Measurements from ENCODE around the gene POLR2J.
"Not testable (repeated sequence)": the region's sequence is repeated elsewhere in the genome, so short reads cannot be mapped to it uniquely, and the experiment has no call there.

The POLR2J gene

DNA sequence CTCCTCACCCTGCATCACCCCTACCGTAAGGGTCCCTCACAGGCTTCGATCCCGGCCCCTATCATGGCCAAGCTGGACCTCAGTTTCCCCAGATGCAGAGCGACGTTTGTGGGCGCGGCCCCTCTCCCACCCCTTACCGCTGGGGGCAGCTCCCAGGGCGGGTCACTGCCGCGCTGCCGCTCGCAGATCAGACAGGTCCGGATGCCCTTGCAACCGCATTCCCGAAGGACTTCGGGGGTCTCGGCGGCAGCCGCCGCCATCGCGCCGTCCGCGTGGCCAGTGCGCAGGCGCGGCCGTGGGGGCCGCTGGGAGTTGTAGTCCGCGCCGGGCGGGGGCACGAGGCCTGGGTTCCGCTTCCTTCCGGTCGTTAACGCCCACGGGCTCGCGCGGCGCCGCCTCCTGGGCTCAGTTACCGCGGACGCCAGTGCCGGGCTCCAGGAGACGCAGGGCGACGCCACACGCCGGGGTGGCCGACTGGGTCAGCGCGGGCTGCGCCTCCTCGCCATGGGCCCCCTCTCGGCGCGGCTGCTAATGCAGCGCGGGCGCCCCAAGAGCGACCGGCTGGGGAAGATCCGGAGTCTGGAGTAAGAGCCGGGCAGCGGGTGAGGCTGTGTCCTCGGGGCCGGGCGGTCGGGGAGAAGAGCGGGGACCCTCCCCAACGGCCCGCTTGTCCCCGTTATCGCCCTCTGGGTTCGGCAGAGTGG lies 14.0 kb downstream of the POLR2J start, which contains the start of the genes ALKBH4 and LRWD1:
Gene ALKBH4, minus strand, starts transcription at position 287 of the 704 bp plus-strand sequence. Its CDS starts 27 bp downstream, at position 260.
Gene LRWD1, plus strand, starts transcription at position 408 of the 704 bp plus-strand sequence. Its CDS starts 97 bp downstream, at position 505.
- DNase-seq, result peak; percentile 92 to 98

DNA sequence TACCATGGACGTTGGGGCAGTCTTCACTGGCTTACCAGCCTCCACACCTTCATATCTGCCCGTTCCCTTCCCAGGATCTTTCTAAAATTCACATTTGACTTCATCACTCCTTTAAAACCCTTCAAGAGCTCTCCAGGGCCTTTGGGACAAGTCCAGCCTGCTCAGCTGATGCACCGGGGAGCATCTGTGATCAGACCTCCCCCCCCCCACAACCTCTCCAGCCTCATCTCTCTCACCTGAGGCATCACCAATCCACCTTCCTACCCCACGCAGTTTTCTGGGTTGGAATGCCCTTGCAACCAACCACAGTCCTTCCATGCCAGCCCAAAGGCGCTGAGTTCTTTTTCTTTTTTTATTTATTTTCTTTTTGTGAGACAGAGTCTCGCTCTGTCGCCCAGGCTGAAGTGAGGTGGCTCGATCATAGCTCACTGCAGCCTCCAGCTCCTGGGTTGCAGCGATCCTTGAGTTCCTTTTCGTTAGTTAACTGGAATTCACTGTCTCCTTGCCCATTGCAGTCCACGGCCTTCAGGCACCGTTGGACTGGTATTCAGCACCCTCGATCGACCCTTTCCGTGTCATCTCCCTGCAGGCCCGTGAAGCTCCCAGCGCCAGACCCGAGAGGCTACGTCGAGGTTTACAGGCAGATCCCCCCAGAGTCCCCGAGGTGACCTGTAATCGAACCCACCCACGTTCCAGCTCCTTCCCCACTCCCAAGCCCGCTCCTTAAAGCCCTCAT lies 14.7 kb downstream of the POLR2J start:
- DNase-seq, result no peak

DNA sequence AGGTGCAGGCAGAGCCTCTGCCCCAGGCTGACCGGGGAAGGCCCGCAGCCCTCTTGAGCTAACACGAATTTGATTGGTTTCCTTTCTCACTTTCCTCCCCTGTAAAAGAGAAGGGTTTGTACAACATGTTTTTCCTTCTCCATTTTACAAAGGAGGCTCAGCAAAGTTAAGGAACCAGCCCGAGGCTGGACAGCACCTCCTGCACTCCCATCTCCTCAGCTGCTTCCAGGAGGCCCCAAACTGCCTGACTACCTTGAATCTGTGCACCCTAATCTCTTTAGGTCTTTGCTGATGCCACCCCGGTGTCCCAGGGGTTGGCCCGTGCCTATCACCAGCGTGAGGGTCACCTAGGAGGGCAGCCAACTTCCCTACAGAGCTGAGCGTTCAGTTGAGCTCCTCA lies 18.3 kb downstream of the POLR2J start:
- DNase-seq, result no peak

DNA sequence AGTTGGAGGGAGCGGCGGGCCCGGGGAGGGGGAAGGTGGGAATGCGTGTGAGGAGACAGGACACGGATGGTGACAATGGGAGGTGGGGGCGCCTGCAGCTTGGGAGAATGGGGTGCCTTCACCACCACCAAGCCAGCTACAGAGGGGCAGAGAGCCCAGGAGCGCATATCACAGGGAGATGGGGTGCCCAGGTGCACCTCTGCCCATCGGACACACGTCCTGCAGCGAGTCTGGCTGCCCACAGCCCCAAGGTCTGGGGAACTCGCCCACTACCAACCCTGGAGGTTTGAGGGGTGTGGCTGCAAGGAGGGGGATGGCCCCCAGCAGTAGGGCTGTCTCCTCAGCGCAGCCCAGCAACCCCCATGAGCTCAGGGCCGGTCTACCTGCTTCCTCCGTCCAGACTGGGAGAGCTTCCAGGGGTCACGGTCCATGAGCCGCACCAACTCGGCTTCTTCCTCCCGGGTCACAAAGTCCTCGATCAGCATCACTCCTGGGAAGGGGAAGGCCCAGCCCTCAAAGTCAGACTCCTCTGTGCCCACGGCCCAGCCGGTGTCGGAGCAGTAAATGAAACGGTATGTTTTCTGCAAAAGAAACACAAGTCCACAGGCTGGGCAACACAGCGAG lies 19.4 kb downstream of the POLR2J start:
- no peak for DNase-seq

DNA sequence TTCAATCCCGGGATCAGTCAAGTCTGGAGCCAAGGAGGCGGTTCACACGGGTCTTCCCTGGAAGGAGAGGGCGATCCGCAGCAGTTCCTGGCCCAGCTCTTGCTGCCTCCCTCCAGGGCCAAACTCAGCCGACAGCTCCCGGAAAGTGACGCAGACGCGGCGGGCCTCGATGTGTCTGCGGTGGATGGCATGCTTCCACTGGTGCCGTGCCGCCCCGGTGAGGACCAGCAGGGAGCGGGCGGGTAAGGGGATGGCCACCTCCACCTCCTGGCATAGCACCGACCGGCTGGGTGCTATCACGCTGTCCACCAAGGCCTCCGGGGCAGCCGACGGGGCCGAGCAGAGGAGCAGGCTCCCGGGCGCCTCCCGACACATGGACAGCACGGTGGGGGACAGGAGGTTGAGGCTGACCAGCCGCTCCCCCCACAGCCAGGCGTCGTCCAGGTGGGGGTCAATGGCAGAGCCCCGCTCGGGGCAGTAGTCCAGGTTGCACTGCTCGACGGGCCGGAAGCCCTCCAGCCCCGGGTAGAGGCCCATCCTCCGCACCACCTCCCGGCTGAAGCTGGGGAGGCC lies 21.3 kb downstream of the POLR2J start:
- no peak for DNase-seq

DNA sequence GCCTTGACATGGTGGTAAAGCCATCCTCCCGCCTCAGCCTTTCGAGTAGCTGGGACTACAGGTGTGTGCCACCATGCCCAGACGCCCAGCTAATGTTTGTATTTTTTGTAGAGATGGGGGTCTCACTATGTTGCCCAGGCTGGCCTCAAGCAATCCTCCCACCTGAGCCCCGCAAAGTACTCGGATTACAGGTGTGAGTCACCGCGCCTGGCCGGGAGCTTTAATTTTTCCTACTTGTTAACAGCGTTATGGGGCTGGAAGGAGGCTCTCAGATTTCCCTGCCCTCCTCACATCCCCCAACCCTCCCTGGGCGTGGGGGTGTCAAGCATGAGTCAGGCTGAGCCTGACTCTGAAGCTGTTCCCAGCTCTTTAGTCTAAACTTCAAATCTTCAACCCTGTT lies 22.4 kb downstream of the POLR2J start:
- no peak for DNase-seq

DNA sequence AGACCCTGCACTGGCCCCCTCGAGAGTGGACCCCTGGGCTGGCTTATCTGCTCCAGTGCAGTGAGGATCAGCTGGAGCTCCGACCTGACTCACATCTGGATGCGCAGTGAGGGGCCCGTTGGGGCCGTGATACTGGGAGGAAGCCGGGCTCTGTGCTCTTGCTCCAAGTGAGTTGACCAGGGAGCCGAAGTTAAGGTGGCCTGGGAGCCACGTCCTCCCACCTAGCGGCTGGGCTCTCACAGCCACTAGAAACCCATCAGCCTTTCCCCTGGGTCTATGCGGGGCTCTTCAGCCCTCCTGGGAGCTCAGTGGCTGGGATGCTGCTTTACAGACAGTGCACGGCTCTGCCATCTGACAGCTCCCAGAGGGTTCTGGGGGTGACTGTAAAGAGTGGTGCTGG lies 23.1 kb downstream of the POLR2J start:
- DNase-seq, result no peak

DNA sequence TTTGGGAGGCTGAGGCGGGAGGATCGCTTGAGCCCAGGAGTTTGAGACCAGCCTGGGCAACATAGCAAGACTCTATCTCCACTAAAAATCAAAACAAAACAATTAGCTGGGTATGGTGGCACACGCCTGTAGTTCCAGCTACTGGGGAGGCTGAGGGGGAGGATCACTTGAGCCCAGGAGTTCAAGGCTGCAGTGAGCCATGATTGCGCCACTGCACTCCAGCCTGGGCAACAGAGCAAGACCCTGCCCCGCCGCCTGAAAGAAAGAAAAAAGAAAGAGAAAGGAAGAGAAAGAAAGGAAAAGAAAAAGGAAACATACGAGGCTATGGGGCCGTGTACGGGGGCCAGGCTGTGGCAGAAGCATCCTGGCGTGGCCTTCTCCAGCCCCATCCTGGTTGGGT lies 23.8 kb downstream of the POLR2J start:
- DNase-seq, result not testable (repeated sequence)

DNA sequence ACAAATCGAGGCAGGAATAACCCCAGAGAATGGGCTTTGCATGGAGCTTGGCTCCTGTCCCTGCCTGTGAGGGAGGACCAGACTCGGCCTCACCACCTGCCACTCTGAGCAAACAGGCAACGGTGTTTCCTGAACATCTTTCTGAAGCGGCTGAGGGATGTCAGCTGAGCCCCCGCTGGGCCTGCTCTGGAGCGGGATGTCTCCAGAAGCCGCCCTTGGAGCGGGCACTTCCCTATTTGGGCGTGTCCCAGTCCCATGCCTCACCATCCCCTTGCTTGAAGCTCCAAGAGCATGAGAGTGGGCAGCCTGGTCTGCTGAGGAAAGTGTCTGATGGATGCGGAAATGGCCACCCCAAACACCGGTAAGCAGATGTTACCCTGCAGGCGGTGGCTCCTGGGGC lies 24.3 kb downstream of the POLR2J start:
- no peak for DNase-seq

DNA sequence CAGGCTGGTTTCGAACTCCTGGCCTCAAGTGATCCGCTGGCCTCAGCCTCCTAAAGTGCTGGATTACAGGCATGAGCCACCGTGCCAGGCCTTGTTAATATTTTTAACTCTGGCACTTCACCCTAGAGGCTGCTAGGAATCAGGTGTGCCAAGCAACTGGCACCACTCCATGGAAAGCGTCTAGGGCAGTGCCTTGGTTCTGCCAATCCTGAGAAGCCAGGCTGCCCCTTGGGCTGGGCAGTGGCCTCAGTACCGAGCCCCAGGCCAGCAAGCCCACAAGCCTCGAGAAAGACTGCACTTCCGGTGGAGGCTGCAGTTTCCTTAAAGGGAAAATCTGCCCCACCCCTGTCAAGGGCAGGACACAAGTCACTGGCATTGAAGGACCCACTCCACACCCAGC lies 25.4 kb downstream of the POLR2J start:
- DNase-seq, result no peak

DNA sequence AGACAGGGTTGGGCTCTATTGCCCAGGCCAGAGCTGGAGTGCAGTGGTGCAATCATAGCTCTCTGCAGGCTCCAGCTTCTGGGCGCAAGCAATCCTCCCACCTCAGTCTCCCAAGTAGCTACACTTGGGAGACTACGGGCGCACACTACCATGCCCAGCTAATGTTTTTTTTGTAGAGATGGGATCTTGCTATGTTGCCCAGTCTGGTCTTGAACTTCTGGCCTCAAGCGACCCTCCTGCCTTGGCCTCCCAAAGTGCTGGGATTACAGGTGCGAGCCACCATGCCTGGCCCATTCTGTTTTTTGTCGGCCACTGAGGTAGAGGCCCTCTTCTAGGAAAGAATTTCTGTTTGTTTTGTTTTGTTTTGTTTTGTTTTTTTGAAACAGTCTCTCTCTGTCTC lies 26.3 kb downstream of the POLR2J start:
- DNase-seq, result no peak

DNA sequence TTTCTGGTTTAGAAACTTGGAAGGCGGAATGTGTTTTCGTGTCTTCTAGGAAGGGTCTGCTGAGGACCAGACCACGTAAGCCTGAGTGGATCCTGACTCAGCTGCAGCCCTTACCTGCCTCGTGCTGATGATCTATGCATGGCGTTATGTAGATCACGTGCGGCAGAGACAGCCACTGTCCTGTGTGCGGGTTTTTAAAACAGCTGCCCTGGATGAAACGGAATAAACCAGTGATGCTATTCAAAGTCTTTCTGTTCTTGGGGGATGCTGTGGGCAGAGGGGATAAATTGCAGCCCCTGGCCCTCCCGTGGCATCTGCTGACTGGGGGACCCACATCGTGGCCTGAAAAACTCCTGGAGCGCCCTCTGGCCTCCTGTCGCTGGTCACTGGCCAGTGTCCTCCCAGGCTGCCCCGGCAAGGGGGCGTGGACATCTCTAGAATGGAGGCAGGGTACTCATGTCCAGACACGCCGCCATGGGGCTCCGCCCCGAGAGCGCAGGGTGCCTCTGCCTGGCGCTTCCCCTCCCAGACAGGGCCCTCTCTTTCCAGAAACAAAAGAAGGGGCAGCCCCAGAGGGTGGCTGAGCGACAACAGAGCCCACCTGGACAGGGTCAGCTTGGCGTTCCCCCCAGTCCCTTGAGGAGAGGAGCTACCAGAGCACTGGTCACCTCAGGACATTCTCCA lies 27.2 kb downstream of the POLR2J start:
- no peak for DNase-seq

DNA sequence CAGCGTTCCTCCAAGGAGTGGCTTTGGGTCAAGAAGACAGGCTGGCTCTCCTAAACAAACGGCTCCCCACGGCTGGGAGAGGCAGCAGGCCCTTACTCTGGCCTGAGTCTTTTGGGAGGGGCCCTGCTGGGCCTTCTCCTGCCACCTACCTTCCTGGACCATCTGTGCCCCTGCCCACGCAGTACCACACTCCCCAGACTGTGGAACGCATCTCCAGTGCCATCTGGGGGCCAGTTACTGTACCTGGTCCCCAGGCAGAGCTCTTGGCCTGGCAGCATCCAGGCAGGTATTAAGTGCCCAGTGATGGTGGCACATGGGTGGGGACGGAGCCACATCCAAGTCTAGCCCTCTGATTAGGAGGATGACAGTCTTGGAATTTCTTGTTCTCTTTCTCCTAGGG lies 28.5 kb downstream of the POLR2J start:
- DNase-seq, result peak; percentile 45 to 56

DNA sequence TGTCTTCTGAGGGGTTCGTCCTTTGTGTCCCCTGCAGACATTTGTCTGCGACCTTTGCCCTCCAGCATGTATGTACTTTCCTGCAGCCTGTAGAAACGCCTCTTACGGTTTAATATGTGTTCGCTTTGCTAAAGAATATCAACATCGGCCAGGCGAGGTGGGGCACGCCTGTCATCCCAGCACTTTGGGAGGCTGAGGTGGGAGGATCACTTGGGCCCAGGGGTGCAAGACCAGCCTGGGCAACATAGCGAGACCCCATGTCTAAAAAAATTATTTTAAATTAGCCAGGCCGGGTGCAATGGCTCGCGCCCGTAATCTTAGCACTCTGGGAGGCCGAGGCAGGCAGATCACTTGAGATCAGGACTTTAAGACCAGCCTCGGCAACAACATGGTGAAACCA lies 29.6 kb downstream of the POLR2J start:
- DNase-seq, result no peak

DNA sequence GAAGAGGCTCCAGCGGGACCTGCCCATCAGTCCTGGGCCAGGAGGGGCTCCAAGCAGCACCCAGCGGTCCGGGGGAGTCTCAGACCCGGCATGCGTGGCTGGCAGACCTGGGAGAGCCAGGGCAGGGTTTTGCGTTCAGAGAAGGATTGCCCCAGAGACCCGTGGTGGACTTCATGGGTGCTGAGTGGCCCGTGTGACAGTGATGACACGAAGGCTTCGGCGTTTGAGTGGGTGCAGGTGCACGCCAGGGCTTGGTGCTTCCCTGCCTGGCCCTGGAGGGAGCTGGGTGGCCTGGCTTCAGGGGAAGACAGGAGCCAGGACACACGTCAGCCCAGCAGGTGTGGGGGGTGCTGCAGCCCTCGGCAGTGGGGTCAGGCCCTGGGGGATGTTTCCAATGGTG lies 31.4 kb downstream of the POLR2J start:
- DNase-seq, result no peak

DNA sequence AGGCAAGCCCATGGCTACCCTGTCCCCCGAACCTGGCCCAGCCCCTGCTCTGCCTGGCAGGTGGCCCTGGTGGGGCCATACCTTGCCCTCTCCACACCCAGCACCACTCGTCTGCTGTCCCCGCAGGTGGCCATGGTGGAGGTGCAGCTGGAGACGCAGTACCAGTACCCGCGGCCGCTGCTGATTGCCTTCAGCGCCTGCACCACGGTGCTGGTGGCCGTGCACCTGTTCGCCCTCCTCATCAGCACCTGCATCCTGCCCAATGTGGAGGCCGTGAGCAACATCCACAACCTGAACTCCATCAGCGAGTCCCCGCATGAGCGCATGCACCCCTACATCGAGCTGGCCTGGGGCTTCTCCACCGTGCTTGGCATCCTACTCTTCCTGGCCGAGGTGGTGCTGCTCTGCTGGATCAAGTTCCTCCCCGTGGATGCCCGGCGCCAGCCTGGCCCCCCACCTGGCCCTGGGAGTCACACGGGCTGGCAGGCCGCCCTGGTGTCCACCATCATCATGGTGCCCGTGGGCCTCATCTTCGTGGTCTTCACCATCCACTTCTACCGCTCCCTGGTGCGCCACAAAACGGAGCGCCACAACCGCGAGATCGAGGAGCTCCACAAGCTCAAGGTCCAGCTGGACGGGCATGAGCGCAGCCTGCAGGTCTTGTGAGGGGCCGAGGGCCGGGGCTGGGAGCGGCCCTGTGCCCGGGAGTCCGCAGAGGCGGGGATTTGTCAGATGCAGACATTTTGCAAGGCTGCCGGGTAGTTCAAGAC lies 32.1 kb downstream of the POLR2J start:
- DNase-seq, result no peak

DNA sequence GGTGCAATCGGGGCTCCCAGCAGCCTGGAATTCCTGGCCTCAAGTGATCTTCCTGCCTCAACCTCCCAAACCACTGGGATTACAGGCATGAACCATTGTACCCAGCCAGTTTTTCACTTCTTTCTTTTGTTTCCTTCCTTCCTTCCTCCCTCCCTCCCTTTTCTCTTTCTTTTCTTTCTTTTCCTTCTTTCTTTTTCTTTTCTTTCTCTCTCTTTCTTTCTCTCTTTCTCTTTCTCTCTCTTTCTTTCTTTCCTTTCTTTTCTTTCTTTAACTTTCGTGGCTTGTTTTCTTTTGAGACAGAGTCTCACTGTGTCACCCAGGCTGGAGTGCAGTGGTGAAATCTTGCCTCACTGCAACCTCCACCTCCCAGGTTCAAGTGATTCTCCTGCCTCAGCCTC lies 33.0 kb downstream of the POLR2J start:
- DNase-seq, result no peak

DNA sequence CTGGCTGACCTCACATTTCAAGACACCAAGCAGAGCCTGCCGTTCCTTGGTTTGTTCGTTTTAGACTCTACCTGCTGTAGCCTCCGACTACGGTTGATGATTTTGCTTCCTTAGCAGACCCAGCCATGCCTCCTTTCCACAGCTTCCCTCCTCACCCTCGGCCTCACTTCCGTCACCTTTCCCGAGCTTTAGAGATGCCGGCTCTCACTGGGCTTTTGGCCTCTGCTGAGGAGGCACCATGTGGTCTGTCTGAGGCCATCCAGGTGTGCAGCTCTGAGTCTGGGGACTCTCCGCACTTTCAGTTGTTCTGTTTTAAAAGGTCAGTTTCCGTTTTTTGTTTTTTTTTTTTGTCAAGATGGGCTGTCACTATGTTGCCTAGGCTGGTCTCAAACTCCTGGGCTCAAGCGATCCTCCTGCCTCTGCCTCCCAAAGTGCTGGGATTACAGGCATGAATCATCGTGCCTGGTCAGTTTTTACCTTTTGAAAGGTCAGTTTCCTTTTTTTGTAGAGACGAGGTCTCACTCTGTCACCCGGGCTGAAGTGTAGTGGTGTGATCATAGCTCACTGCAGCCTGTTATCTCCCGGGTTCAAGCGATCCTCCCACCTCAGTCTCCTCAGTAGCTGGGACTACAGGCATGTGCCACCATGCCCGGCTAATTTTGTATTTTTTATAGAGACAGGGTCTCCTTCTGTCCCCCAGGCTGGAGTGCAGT lies 33.6 kb downstream of the POLR2J start:
- no peak for DNase-seq

DNA sequence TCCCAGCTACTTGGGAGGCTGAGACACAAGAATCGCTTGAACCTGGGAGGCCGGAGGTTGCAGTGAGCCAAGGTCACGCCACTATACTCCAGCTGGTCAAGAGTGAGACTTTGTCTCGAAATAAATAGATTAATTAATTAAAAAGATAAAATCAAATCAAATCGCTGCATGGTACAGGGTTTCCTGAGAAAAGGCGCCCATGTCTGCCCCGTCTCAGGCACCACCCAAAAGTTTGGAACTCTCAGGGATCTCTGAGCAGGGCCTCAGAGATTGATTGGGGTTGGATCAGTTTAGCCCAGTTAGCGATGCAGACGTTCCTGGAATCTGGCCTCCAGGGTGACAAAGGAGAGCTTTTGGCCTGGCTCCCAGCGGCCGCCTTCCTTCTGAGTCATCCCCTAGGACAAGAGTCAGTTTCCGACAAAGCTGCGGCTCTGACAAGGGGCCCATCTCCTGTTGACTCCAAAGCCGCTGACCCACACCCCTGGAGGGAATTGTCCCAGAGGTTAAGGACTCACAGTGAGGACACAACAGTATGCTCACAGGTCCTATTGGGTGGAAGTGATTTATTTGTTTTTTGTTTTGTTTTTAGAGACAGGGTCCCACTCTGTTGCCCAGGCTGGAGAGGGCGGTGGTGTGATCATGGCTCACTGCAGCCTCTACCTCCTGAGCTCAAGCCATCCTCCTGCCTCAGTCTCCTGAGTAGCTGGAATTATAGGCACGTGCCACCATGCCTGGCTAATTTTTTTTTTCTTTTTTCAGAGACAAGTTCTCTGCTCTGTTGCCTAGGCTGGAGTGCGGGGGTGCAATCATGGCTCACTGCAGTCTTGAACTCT lies 38.5 kb downstream of the POLR2J start:
- no peak for DNase-seq

DNA sequence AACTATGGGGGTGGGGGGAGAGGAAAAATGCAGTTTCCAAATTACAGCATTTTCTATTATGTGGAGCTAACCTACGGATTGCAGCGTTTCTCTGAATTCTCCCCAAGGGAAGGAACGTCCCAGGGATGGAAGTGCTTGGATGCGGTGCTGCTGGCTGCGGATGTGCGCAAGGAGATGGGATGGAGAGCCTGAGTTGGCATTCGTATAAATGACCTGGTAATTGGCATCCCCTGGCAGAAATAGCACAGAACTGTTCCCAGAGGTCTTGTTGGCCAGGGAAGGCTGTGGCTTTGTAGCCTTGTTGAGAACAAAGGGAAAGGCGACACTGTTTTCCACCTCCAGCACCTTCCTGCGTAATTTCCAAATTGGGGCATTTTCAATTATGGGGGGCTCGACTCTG lies 42.6 kb downstream of the POLR2J start:
- DNase-seq, result no peak

Data from stimulated activated CD4-positive, alpha-beta T cell treated with anti-CD3 and anti-CD28 coated beads, Interleukin-4, amount 100 ng/mL, for 4 hours (primary cell).